AG04449 (cell line): ENCODE results near the gene SSB.
"Not testable (repeated sequence)": the region's sequence is repeated elsewhere in the genome, so short reads cannot be mapped to it uniquely, and the experiment has no call there.

Experiments
- CTCF ChIA-PET: fragments of 350-600 bp; formaldehyde crosslinking; extraction: SDS; loops from one replicate; lab custom pipeline; 2021; ENCODE audit warnings: antibody characterized with exemption; lab: Yijun Ruan, JAX
- POLR2A ChIA-PET: fragments of 400-600, 350-600 bp; formaldehyde crosslinking; extraction: SDS; loops from one replicate; lab custom pipeline; 2020; ENCODE audit warnings: antibody characterized with exemption, inconsistent platforms; lab: Yijun Ruan, JAX
- DNase-seq: peaks from one replicate; pipeline ENCODE4 v3.0.0-alpha.2; 2010; ENCODE audit warnings: low read depth, low spot score
- H3K4me3 ChIP-seq: 2 replicates; pipeline ENCODE4 v1.5.1; 2011; ENCODE audit warnings: low read depth, mild to moderate bottlenecking, control low read depth, low read length
- CTCF ChIP-seq: IDR thresholded peaks from one replicate; pipeline ENCODE4 v1.5.1; 2011; ENCODE audit warnings: mild to moderate bottlenecking, moderate library complexity, low read length, control low read depth, inconsistent platforms; ENCODE audit not compliant: insufficient read depth; ENCODE audit errors: missing control alignments

The SSB gene

DNA sequence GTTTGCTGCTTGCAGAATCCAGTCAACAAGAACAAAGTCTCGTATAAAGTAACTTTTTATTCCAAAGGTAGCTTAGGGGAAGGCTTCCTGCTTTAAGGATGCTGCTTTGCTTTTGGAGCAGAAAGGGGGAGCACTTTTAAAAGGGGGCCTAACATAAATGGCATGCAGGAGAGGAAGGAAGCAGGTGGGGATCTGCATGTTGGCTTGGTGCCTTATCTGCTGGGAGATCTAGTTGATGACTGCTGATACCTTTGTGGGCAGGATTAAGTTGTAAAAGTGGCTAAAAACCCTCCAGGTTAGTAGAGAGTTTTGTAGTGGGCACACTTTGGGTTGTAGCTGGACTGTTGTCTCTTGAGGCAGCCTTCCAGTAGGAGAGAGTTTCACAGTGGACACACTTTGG, 51.0 kb downstream of the SSB start:
- no peak overlapping the region for H3K4me3 ChIP-seq
- ChIA-PET CTCF (no interaction called here), POLR2A (no interaction called here)
- TF ChIP-seq CTCF, result no peak
- DNase-seq, result no peak

- ChIA-PET CTCF (no interaction called here), POLR2A (no interaction called here)
- TF ChIP-seq CTCF, result no peak
- H3K4me3 ChIP-seq, result no peak overlapping the region
- no peak for DNase-seq
Observed at GRCh38 chr2:169853041-169853668, 54.5 kb downstream of the SSB start.

DNA sequence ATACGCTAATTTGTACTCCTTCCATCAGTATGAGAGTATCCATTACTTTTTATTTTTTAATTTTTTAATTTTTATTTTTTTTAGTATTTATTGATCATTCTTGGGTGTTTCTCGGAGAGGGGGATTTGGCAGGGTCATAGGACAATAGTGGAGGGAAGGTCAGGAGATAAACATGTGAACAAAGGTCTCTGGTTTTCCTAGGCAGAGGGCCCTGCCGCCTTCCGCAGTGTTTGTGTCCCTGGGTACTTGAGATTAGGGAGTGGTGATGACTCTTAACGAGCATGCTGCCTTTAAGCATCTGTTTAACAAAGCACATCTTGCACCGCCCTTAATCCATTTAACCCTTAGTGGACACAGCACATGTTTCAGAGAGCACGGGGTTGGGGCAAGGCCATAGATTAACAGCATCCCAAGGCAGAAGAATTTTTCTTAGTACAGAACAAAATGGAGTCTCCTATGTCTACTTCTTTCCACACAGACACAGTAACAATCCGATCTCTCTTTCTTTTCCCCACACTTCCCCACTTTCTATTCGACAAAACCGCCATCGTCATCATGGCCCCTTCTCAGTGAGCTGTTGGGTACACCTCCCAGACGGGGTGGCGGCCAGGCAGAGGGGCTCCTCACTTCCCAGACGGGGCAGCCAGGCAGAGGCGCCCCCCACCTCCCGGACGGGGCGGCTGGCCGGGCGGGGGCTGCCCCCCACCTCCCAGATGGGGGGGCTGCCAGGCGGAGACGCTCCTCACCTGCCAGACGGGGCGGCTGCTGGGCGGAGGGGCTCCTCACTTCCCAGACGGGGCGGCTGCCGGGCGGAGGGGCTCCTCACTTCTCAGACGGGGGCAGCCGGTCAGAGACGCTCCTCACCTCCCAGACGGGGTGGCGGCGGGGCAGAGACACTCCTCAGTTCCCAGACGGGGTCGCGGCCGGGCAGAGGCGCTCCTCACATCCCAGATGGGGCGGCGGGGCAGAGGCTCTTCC, 56.9 kb downstream of the SSB start:
- POLR2A ChIA-PET, CTCF ChIA-PET, DNase-seq: not testable (repeated sequence)

GRCh38 chr2:169859423-169859822, 60.8 kb downstream of the SSB start:
- POLR2A ChIA-PET, result no interaction called here
- H3K4me3 ChIP-seq, result no peak overlapping the region
- CTCF ChIA-PET, result no interaction called here

More for the DNA sequence above, 56.9 kb downstream of the SSB start:
- not testable (repeated sequence) for H3K4me3 ChIP-seq

DNA sequence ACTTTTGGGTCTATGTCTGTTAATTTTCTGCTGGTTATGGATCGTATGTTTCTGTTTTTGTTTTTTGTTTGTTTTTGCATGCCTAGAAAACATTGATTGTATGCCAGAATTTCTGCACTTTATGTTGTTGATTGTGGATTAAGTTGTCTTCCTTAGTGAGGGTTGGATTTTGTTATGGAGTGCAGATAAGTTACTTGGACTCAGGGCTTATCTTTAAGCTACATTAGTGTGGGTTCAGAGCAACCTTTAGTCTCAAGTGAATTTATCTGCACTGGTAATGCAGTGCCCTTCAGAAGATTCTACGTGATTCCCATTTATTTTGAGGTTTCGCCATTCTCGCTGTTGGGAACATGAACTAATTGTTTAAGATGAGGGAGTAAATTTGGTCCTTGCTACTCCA, 61.5 kb downstream of the SSB start:
- ChIA-PET CTCF (interaction anchor here (0.7 kb wide), 1 partner anchor 42 kb away, joined by 3 read pairs; no protein-coding TSS in a partner anchor), POLR2A (no interaction called here)
- no peak overlapping the region for H3K4me3 ChIP-seq
- DNase-seq, result no peak
- no peak for TF ChIP-seq CTCF

More at GRCh38 chr2:169859423-169859822, 60.8 kb downstream of the SSB start:
- DNase-seq, result no peak
- TF ChIP-seq CTCF, result no peak
